A549 (cell line): ENCODE measurements around the gene CKLF. TPM values are rescaled to one million over a fixed set of nuclear protein-coding genes. Genes with fewer than 3 reads are reported as not detected.

ENCODE experiments used
- ATAC-seq, 2 experiments: fragments of 200-7000 bp in 1 of 2; fragments of >200 bp in 1 of 2; cut with Nextera tagmentation in 1 of 2; cut with Tn5 transposase in 1 of 2; 3 replicates each; pipeline versions ENCODE4 v1.8.0 to v1.9.1; 2018 to 2020; ENCODE audit warnings: mild to moderate bottlenecking in 1 of 2, moderate library complexity in 1 of 2
- CTCF ChIA-PET: fragments of 300-600 bp; sonication (Branson Sonifier 250); formaldehyde crosslinking; extraction: SDS; loops from one replicate; lab custom pipeline; 2021; ENCODE audit warnings: antibody characterized with exemption, inconsistent platforms; lab: Yijun Ruan, JAX
- POLR2A ChIA-PET: fragments of 350-600 bp; formaldehyde crosslinking; extraction: SDS; loops from one replicate; lab custom pipeline; 2021; ENCODE audit warnings: antibody characterized with exemption, inconsistent platforms; lab: Yijun Ruan, JAX
- DNase-seq, 2 experiments: peaks; one replicate each; pipeline versions ENCODE4 v3.0.0 to v3.0.0-alpha.2; 2011 to 2016; ENCODE audit warnings: low read depth in 1 of 2, low spot score in 1 of 2
- FAIRE-seq: peaks from 2 replicates; lab custom pipeline; 2011; peaks lifted over from hg19 to GRCh38; lab: Jason Lieb, UNC
- H3K27ac ChIP-seq, 2 experiments: fragments of >200 bp; sonication (Bioruptor Twin); formaldehyde crosslinking; 3 replicates each; pipeline ENCODE4 v1.5.1; 2016 to 2017
- H3K4me1 ChIP-seq: fragments of >200 bp; sonication (Bioruptor Twin); formaldehyde crosslinking; 3 replicates; pipeline ENCODE4 v1.6.1; 2016
- H3K4me2 ChIP-seq: fragments of >200 bp; sonication (Bioruptor Twin); formaldehyde crosslinking; 3 replicates; pipeline ENCODE4 v1.6.1; 2016
- H3K4me3 ChIP-seq: fragments of >200 bp; sonication (Bioruptor Twin); formaldehyde crosslinking; 3 replicates; pipeline ENCODE4 v1.5.1; 2016
- H3K9me3 ChIP-seq: fragments of >200 bp; sonication (Bioruptor Twin); formaldehyde crosslinking; 3 replicates; pipeline ENCODE4 v1.6.1; 2016
- CBX2 ChIP-seq: fragments of 200-600 bp; sonication (generic); IDR thresholded peaks from 2 replicates; pipeline ENCODE4 v1.6.1; 2016; ENCODE audit warnings: low read depth, mild to moderate bottlenecking, borderline replicate concordance
- CEBPB ChIP-seq, 2 experiments: fragments of >200 bp in 1 of 2; sonication (Bioruptor Twin) in 1 of 2; formaldehyde crosslinking in 1 of 2; IDR thresholded peaks; 2 replicates each; pipeline ENCODE4 v1.6.1; 2012 to 2016
- CHD2 ChIP-seq: fragments of 150-350 bp; IDR thresholded peaks from 2 replicates; pipeline ENCODE4 v1.6.1; 2014; ENCODE audit warnings: low read length; ENCODE audit not compliant: partially characterized antibody
- EHF ChIP-seq: fragments of 250-450 bp; sonication (Bioruptor Pico); IDR thresholded peaks from 2 replicates; pipeline ENCODE4 v1.5.0; 2020; ENCODE audit warnings: mild to moderate bottlenecking
- EHMT2 ChIP-seq: fragments of 200-600 bp; sonication (generic); IDR thresholded peaks from 2 replicates; pipeline ENCODE4 v1.6.1; 2016; ENCODE audit warnings: antibody characterized with exemption, low read depth, mild to moderate bottlenecking, moderate library complexity
- EP300 ChIP-seq, 2 experiments: fragments of >200 bp; sonication (Bioruptor Twin); formaldehyde crosslinking; IDR thresholded peaks; 2 replicates in 1 of 2; 3 replicates in 1 of 2; pipeline ENCODE4 v1.6.1; 2016 to 2017
- ESRRA ChIP-seq: fragments of 150-350 bp; IDR thresholded peaks from 2 replicates; pipeline ENCODE4 v1.6.1; 2014; ENCODE audit warnings: mild to moderate bottlenecking, low read length, borderline replicate concordance
- FOSL2 ChIP-seq, 2 experiments: fragments of 450-650 bp in 1 of 2; fragments of >200 bp in 1 of 2; sonication (Bioruptor Twin) in 1 of 2; formaldehyde crosslinking; IDR thresholded peaks; 2 replicates each; pipeline versions ENCODE4 v1.5.0 to v1.6.1; 2016 to 2020; ENCODE audit warnings: mild to moderate bottlenecking in 1 of 2, moderate library complexity in 1 of 2
- GATA3 ChIP-seq: IDR thresholded peaks from 2 replicates; pipeline ENCODE4 v1.6.1; 2012; ENCODE audit warnings: borderline replicate concordance
- HDAC2 ChIP-seq: fragments of 200-600 bp; sonication (generic); IDR thresholded peaks from 2 replicates; pipeline ENCODE4 v1.6.1; 2016
- JUNB ChIP-seq: fragments of >200 bp; sonication (Bioruptor Twin); formaldehyde crosslinking; IDR thresholded peaks from 2 replicates; pipeline ENCODE4 v1.6.1; 2016
- KDM1A ChIP-seq: fragments of 200-600 bp; sonication (generic); IDR thresholded peaks from 2 replicates; pipeline ENCODE4 v1.6.1; 2016; ENCODE audit warnings: low read depth, mild to moderate bottlenecking
- MAFK ChIP-seq: fragments of 450-650 bp; IDR thresholded peaks from 2 replicates; pipeline ENCODE4 v1.6.1; 2014; ENCODE audit not compliant: partially characterized antibody
- MAZ ChIP-seq: fragments of 150-350 bp; IDR thresholded peaks from 2 replicates; pipeline ENCODE4 v1.6.1; 2014; ENCODE audit warnings: antibody characterized with exemption, low read depth, low read length, borderline replicate concordance
- NR3C1 ChIP-seq: fragments of >200 bp; sonication (Bioruptor Twin); formaldehyde crosslinking; IDR thresholded peaks from 3 replicates; pipeline ENCODE4 v1.6.1; 2017
- POLR2A ChIP-seq: IDR thresholded peaks from 2 replicates; pipeline ENCODE4 v1.6.1; 2012; ENCODE audit warnings: mild to moderate bottlenecking, low read length
- RNF2 ChIP-seq: fragments of 200-600 bp; sonication (generic); IDR thresholded peaks from 2 replicates; pipeline ENCODE4 v1.6.1; 2016; ENCODE audit warnings: low read depth, mild to moderate bottlenecking, antibody characterized with exemption, moderate library complexity, borderline replicate concordance
- TP53 ChIP-seq: fragments of 250-450 bp; sonication (Bioruptor Pico); IDR thresholded peaks from 2 replicates; pipeline ENCODE4 v1.5.0; 2021; ENCODE audit warnings: mild to moderate bottlenecking, moderate library complexity
- ZC3H11A ChIP-seq: fragments of 450-650 bp; IDR thresholded peaks from 2 replicates; pipeline ENCODE4 v1.6.1; 2014; ENCODE audit warnings: antibody characterized with exemption, mild to moderate bottlenecking
- ZFP36 ChIP-seq: fragments of 450-650 bp; IDR thresholded peaks from 2 replicates; pipeline ENCODE4 v1.6.1; 2014; ENCODE audit warnings: borderline replicate concordance; ENCODE audit not compliant: partially characterized antibody
- ZNF302 ChIP-seq: fragments of 250-450 bp; sonication (Bioruptor Pico); IDR thresholded peaks from 2 replicates; pipeline ENCODE4 v1.9.0; 2021; ENCODE audit warnings: inconsistent platforms, mild to moderate bottlenecking, moderate library complexity
- ZSCAN20 ChIP-seq: fragments of 250-450 bp; sonication (Bioruptor Pico); IDR thresholded peaks from 2 replicates; pipeline ENCODE4 v1.8.0; 2022; ENCODE audit warnings: mild to moderate bottlenecking, moderate library complexity
- WGBS: methylation state at CpG from one replicate; pipeline ENCODE4 v1.1.6; 2017; ENCODE audit errors: missing lambda C conversion rate; 5-methylcytosine and 5-hydroxymethylcytosine counted together
- polyA plus RNA-seq, 4 experiments: library from polyadenylated mRNA; depleted of rRNA in 3 of 4; stranded (reverse); fragments of >200 nt; fragmentation: RNase III in 1 of 4; extraction: RNeasy Plus Mini Kit Qiagen cat#74134 plus additional on column Dnase treatment in 1 of 4; gene quantifications; 2 replicates in 3 of 4; 3 replicates in 1 of 4; pipeline ENCODE4 v1.2.3, GENCODE V29; 2011 to 2017
- TF ChIP-seq, protein P1 (sequence below): fragments of 450-650 bp; IDR thresholded peaks from 2 replicates; pipeline ENCODE4 v1.6.1; 2014; ENCODE audit warnings: antibody characterized with exemption
- TF ChIP-seq, protein P2 (sequence below): fragments of 250-450 bp; sonication (Bioruptor Pico); IDR thresholded peaks from 2 replicates; pipeline ENCODE4 v1.5.0; 2021; ENCODE audit warnings: mild to moderate bottlenecking, moderate library complexity, borderline replicate concordance
- TF ChIP-seq, protein P3 (sequence below): IDR thresholded peaks from 2 replicates; pipeline ENCODE4 v1.6.1; 2012
- TF ChIP-seq, protein P4 (sequence below): IDR thresholded peaks from 2 replicates; pipeline ENCODE4 v1.6.1; 2012
- TF ChIP-seq, protein P5 (sequence below): fragments of 250-450 bp; sonication (Bioruptor Pico); IDR thresholded peaks from 2 replicates; pipeline ENCODE4 v1.5.0; 2020; ENCODE audit warnings: low read depth, mild to moderate bottlenecking, moderate library complexity

CKLF gene
- polyA plus RNA-seq, 2 of the 4 experiments (the other 2 are of a cell fraction) = 85.1 to 87.0 TPM

DNA sequence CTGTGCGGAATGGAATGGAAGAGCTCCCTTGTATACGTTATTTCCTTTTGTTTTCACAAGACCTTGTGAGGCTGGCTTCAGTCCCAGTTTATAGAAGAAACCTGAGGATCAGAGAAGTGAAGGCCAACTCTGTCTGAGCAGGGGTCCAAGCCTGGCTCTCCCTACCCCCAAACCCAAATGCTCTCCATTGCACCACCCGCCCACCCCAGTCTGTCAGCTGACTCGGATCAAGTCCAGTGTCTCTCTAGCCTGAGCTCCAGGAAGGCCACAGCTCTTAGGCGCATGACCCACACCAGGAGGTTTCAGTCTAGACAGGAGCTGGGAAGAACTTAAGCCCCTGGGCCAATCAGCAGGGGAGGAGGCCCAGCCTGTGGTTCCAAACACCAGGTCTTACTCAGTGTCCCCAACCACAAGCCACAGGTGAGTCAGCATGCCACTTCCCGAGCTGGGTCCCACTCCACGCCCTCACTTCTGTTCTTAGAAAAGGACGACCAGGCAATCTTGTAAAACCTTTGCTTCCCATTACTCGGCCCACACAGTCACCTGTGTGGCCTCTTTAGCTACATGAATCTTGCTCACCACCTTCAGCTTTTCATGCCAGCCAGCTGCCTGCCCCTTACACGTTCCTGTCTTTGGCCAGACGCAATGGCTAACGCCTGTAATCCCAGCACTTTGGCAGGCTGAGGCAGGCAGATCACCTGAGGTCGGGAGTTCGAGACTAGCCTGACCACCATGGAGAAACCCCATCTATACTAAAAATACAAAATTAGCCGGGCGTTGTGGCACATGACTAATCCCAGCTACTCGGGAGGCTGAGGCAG is 30.2 kb upstream of the CKLF start (continued):
- no peak for TF ChIP-seq POLR2A
- TF ChIP-seq, protein P1, sequence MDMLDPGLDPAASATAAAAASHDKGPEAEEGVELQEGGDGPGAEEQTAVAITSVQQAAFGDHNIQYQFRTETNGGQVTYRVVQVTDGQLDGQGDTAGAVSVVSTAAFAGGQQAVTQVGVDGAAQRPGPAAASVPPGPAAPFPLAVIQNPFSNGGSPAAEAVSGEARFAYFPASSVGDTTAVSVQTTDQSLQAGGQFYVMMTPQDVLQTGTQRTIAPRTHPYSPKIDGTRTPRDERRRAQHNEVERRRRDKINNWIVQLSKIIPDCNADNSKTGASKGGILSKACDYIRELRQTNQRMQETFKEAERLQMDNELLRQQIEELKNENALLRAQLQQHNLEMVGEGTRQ = no peak
- TF ChIP-seq EP300 (IDR thresholded peaks at IDR 0.05) = no peak

DNA sequence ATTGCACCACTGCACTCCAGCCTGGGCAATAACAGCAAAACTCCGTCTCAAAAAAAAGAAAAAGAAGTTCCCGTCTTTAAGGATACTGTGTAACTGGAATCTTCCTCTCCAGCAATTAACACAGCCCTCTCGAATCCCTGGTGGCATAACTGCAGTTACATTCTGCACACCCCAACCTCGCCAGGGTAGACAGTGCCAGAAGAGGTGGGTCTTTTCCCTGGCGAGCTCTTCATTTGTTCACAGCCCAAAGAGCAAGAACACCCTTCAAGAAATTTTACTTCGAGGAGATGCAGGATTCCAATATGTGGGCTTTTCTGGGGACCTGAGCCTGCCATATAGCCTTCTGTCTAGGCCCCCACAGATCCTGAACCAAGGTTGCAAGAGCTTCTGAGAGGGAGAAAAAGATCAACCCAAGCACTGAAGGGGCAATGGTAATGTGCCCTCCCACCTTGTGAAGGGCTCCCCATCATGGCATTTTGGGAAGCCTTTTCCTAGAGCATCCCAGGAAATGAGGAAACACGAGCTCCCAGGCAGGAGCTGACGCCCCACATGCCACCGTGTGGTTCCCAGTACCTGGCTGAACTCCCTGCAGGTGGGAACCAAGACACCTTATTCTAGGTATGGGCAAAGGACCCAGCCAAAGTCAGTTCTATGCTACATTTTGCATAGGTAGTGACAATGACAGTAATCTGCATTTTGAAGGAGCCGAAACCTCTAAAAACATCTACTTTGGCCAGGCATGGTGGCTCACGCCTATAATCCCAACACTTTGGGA is 29.4 kb upstream of the CKLF start:
- no peak overlapping the region for H3K4me3 ChIP-seq
- no peak overlapping the region for H3K4me2 ChIP-seq
- ATAC-seq (no peak), DNase-seq (no peak), FAIRE-seq (no peak)
- ChIA-PET CTCF (interaction anchor here (0.9 to 1.7 kb wide), 5 partner anchors 63 to 350 kb away, joined by 3 to 7 read pairs (median 3); no protein-coding TSS in a partner anchor), POLR2A (no interaction called here)
- no peaks in the 10 kb centered on the region for H3K9me3 ChIP-seq
- TF ChIP-seq FOSL2 (IDR thresholded peaks at IDR 0.05) (no peak), FOSL2 (CRISPR knock-in tag; IDR thresholded peaks at IDR 0.05) (no peak), EHF (CRISPR knock-in tag) (no peak), CEBPB (IDR thresholded peaks at IDR 0.05) (no peak), GATA3 (no peak), ESRRA (no peak), EP300 (IDR thresholded peaks at IDR 0.05) (no peak), NR3C1 (no peak), ZNF302 (CRISPR knock-in tag) (no peak), POLR2A (no peak), TP53 (CRISPR knock-in tag) (no peak), EHMT2 (no peak), HDAC2 (no peak), MAZ (no peak), CHD2 (no peak), CBX2 (no peak), ZC3H11A (no peak)
- TF ChIP-seq, protein P2, sequence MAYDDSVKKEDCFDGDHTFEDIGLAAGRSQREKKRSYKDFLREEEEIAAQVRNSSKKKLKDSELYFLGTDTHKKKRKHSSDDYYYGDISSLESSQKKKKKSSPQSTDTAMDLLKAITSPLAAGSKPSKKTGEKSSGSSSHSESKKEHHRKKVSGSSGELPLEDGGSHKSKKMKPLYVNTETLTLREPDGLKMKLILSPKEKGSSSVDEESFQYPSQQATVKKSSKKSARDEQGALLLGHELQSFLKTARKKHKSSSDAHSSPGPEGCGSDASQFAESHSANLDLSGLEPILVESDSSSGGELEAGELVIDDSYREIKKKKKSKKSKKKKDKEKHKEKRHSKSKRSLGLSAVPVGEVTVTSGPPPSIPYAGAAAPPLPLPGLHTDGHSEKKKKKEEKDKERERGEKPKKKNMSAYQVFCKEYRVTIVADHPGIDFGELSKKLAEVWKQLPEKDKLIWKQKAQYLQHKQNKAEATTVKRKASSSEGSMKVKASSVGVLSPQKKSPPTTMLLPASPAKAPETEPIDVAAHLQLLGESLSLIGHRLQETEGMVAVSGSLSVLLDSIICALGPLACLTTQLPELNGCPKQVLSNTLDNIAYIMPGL (CRISPR knock-in tag) = no peak
- WGBS = 92% methylated on average over 11 of the region's 11 CpGs
- no peak overlapping the region; a peak in 1 of 6 replicates for H3K27ac ChIP-seq
- peaks cover 8% of the 10 kb centered on the region for H3K4me1 ChIP-seq

DNA sequence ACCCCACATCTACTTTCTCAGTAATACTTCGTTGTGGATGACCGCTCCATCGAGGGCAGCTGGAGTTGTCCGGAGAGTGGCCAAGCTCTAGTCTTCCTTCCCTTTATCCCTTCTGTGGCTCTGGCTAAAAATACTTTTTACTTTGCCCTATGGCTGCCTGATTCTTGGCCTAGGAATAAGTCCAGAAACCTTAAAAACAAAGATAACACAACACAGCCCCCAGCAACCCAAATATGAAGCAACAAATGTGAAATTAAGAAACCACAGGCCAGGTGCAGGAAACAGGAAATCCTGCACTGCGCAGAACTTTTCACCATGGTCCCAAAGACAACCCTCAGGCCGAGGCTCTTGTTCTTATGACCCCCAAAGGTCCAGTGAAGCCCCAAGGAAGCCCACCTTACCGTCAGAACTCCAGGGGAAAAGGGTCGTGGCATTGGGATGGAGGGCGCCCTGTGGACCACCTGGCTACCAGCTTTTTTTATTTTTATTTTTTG is 28.5 kb upstream of the CKLF start:
- POLR2A ChIA-PET = no interaction called here
- H3K4me3 ChIP-seq = no peak overlapping the region
- FAIRE-seq (no peak), ATAC-seq (no peak), DNase-seq (no peak)
- 85% methylated on average over 9 of the region's 9 CpGs for WGBS
- no peak overlapping the region for H3K27ac ChIP-seq
- CTCF ChIA-PET = interaction anchor here (1.0 to 1.5 kb wide), 5 partner anchors 8 to 117 kb away, joined by 3 to 4 read pairs (median 3); no protein-coding TSS in a partner anchor
- H3K4me2 ChIP-seq = no peak overlapping the region
- 0 out of 3 replicates have a peak, but pooled peaks cover 5% of the 10 kb centered on the region for H3K4me1 ChIP-seq
- H3K9me3 ChIP-seq = no peaks in the 10 kb centered on the region
- no peak for TF ChIP-seq HDAC2
- TF ChIP-seq, protein P3, sequence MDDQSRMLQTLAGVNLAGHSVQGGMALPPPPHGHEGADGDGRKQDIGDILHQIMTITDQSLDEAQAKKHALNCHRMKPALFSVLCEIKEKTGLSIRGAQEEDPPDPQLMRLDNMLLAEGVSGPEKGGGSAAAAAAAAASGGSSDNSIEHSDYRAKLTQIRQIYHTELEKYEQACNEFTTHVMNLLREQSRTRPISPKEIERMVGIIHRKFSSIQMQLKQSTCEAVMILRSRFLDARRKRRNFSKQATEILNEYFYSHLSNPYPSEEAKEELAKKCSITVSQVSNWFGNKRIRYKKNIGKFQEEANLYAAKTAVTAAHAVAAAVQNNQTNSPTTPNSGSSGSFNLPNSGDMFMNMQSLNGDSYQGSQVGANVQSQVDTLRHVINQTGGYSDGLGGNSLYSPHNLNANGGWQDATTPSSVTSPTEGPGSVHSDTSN = no peak
- TF ChIP-seq, protein P2 (CRISPR knock-in tag) = no peak
- TF ChIP-seq ZFP36 = no peak
- no peak for TF ChIP-seq JUNB
- TF ChIP-seq, protein P4, sequence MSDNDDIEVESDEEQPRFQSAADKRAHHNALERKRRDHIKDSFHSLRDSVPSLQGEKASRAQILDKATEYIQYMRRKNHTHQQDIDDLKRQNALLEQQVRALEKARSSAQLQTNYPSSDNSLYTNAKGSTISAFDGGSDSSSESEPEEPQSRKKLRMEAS = no peak
- no peak for TF ChIP-seq KDM1A
- TF ChIP-seq GATA3 = no peak
- no peak for TF ChIP-seq RNF2
- no peak for TF ChIP-seq ZSCAN20 (CRISPR knock-in tag)
- TF ChIP-seq CBX2 = no peak
- TF ChIP-seq, protein P5, sequence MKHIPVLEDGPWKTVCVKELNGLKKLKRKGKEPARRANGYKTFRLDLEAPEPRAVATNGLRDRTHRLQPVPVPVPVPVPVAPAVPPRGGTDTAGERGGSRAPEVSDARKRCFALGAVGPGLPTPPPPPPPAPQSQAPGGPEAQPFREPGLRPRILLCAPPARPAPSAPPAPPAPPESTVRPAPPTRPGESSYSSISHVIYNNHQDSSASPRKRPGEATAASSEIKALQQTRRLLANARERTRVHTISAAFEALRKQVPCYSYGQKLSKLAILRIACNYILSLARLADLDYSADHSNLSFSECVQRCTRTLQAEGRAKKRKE (CRISPR knock-in tag) = no peak
- no peak for TF ChIP-seq MAFK
